ENCODE data around the gene SGPL1.

- TF ChIP-seq CTCF (IDR thresholded peaks at IDR 0.05; ENCODE audit: poor library complexity, severe bottlenecking) (no peak), REST (IDR thresholded peaks at IDR 0.05; ENCODE audit: borderline replicate concordance) (no peak), MXI1 (conservative IDR thresholded peaks at IDR 0.05; ENCODE audit: poor library complexity, severe bottlenecking) (no peak), TAF1 (IDR thresholded peaks at IDR 0.05; ENCODE audit: low read depth) (no peak), EP300 (conservative IDR thresholded peaks at IDR 0.05; ENCODE audit: poor library complexity, severe bottlenecking) (no peak), EZH2 (IDR thresholded peaks at IDR 0.05; ENCODE audit: borderline replicate concordance, insufficient read depth, low read length, poor library complexity, severe bottlenecking) (no peak), SMC3 (conservative IDR thresholded peaks at IDR 0.05; ENCODE audit: poor library complexity) (no peak), POLR2AphosphoS5 (IDR thresholded peaks at IDR 0.05) (no peak), RAD21 (conservative IDR thresholded peaks at IDR 0.05) (no peak)
Observed at GRCh38 chr10:70772627-70773026, 43.1 kb upstream of the SGPL1 start.

All from neural cell (in vitro differentiated cells).